ENCODE results near the gene SLC35C1.
A peak's percentile ranks its signal among the peaks of the same experiment; 100 is the strongest.

The SLC35C1 gene

DNA sequence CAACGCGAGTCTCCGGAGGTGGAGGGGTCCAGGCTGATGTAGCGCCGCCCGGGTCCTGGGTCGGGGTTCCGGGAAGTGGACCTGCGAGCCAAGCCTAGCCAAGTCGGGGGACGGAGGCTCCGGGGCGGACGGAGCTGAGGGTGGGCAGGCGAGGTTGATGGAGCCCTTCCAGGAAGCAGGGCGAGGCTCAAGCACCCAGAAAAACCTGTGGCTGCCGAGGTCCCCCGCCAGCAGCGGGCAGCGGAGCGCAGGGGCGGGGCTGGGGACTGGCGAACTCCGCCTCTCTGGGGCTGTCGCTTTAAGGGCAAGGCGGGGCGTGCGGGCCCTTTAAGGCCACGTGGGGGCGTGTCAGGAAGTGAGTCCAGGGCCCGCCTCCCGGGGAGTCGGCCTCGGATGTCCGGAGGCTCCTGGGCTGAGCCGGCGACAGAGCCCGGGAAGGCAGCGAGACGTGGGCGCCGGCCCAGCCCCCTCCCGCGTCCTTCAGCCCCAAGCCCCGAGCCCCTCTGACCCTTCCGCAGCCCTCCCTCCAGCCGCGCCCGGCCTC is at the start of gene SLC35C1:
SLC35C1 (plus strand) TSS at position 389 of the 544 bp plus-strand sequence. CDS start 653 bp downstream, outside the sequence.
- H3K27ac ChIP-seq, result peak within 1 kb of the TSS; percentile 57 to 94 (median 90)
- peak within 1 kb of the TSS; percentile 64 to 73 (median 68) for H3K4me3 ChIP-seq

DNA sequence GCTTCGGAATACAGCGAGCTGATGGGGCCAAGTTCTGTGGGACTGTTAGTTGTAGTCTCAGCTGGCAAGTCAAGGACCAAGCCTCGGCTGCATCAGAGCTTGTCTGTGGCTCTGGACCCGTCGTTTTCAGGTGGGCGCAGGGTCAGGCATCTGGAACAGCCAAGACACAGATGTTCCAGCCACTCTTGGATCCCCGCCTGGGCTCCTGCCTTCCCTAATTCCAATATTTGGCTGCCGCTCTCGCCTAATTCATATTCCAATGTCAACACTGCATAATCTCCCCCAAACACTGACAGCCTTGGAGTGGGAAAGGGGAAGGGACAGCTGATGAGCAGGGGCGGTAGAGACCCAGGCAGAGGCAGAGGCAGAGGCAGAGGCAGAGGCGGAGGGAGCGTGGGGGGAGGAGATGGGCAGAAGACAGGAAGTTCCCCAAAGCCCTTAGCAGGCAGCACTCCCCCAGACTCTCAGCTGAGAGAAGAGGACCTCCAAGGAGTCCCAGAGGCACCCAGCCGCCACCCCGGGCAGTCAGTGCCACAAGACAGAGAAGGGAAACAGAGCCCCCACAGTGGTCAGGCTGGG is 49.6 kb upstream of the SLC35C1 start:
- Histone ChIP-seq H3K4me3 (no peak overlapping the region), H3K27ac (peak overlapping the region in 1 of 21 experiments; percentile 63)

DNA sequence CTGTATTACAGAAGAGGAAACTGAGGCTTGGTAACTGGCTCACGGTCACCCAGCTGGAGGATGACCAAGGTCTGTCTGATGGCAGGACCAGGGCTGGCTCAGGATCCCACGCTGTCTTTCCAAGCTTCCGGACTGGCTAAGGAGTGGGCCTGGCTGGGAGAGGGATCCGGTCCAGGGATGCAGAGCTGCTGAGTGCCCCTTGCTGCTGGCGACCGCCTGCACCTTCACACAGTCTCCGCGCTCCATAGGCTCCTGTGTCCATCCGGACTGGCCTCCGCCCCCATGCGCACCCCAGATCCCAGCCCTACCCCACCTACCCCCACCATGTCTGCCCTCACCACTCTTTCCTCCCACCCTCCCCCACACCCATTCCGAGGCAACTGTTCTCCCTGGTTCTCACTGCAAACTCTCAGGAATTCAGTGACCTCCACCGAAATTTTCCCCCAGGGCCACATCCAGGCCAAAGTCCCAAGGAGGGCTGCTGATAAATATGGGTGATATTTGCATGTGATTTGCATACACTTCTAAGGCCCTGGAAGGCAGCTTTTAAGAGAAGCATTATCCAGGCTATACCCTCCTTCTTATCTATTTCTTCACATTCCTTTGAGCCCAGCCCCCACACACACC is 48.5 kb upstream of the SLC35C1 start:
- H3K4me3 ChIP-seq, result no peak overlapping the region
- no peak overlapping the region for H3K27ac ChIP-seq

DNA sequence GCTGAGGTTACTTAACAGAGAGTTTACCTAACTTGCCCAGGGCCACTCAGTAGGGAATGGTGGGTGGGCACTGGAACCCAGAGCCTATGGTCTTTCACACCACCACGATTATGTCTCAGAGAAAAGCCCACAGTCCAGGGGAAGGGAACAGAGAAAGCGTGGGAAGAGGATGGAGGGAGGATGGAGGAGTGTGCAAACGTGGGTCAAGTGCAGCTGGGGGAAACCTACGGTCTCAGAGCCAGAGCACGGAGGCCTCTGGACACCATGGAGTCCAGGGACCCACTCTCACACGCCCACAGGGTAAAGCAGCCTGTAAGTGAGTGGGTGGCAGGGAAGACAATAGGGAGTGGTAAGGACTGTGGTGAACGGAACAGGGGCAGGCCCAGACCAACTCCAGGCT is 47.3 kb upstream of the SLC35C1 start:
- H3K27ac ChIP-seq, result no peak overlapping the region
- no peak overlapping the region for H3K4me3 ChIP-seq

DNA sequence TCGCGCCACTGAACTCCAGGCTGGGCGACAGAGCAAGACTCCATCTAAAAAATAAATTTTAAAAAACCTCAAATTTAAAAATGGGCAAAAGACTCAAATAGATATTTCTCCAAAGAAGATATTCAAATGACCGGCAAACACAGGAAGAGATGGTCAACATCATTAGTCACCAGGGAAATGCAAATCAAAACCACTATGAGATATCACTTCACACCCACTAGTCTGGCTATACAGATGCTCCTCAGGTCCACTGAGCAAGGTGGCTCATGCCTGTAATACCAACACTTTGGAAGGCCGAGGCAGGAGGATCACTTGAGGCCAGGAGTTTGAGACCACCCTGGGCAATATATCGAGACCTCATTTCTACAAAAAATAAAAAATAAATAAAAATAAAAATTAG is 43.3 kb upstream of the SLC35C1 start:
- H3K27ac ChIP-seq, result no peak overlapping the region

DNA sequence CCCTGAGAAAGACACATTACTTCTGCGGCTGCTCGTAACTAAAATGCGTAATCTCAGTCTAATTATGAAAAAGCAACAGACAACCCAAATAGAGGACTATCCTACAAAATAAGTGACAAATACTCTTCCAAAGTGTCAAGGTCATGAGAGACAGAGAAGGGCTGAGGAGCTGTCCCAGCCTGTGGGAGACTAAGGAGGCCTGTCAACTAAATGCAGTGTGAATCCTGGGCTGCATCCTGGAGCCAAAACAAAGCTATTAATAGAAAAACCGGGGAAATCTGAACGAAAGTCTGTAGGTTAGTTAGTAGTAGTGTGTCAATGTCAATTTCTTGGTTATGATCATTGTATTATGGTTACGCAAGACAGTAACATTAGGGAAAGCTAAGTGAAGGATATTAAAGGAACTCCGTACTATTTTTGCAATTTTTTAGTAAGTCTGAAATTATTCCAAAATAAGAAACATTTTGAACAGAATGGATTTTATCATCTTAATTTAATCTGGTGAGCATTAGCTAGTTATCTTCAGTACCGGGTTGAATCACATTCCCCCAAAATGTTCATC is 39.8 kb upstream of the SLC35C1 start:
- no peak overlapping the region for H3K27ac ChIP-seq
- no peak overlapping the region for H3K4me3 ChIP-seq

More for the DNA sequence above, 43.3 kb upstream of the SLC35C1 start:
- H3K4me3 ChIP-seq, result no peak overlapping the region

DNA sequence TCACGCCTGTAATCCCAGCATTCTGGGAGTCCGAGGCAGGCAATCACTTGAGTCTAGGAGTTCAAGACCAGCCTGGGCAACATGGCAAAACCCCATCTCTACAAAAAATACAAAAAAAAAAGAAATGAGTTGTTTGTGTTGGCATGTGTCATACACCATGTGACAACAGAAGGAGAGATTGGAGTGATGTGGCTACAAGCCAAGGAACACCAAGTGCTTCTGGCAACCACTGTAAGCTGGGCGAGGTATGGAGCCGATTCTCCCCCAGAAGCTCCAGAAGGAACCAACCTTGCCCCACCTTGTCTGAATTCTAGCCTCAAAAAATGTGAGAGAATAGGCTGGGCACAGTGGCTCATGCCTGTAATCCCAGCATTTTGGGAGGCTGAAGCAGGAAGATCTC is 39.1 kb upstream of the SLC35C1 start:
- no peak overlapping the region for H3K27ac ChIP-seq
- no peak overlapping the region for H3K4me3 ChIP-seq

DNA sequence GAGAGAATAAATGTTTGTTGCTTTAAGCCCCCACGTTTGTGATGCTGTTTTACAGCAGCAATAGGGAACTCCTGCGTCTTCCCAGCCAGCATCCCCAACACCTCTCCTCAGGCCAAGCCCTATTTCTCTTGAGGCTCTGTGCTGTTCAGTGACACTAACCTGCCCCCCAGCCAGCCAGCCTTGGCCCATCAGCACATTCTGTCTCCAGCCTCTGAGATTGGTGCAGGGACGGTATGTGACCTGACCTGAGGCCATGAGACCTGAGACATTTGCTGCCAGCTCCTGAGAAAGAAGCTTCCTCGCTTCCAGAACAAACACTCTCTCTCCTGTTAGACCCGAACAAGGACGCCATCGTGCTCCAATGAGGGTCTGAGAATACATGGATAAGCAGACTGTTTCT is 38.5 kb upstream of the SLC35C1 start:
- Histone ChIP-seq H3K27ac (no peak overlapping the region), H3K4me3 (no peak overlapping the region)

DNA sequence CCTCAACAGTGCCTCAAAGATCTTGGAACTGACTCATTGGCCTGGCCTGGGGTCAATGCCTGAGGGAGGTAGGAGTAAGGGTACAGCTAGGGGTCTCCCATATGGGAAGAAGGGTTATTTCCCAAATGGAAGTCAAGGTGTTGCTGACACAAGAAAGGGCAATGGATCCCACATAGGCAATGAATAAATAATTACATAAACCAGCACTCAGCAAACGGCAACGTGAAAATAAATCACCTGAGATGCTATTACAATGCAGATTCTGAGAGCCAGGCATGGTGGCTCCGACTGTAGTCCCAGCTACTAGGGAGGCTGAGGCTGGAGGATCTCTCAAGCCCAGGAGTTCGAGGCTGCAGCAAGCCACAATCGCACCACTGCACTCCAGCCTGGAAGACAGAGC is 36.5 kb upstream of the SLC35C1 start:
- no peak overlapping the region for H3K27ac ChIP-seq
- no peak overlapping the region for H3K4me3 ChIP-seq

DNA sequence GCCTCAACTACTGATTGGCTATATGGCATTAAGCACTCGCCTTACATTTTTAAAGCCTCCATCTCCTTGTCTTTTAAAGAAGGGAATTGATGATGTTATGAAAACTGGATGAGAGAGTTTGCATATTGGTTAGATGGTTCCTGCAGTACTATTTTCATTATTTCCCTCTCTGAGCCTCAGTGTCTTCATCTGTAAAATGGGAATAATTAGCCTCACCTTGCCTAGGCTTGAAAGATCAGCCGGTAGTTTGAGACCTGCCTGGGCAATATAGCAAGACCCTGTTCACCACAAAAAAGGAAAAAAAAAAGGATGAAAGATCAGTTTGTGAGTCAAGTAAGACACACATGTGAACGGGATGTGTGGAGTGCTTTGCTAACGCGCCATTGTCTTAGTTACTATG is 35.0 kb upstream of the SLC35C1 start:
- Histone ChIP-seq H3K4me3 (no peak overlapping the region), H3K27ac (no peak overlapping the region)

DNA sequence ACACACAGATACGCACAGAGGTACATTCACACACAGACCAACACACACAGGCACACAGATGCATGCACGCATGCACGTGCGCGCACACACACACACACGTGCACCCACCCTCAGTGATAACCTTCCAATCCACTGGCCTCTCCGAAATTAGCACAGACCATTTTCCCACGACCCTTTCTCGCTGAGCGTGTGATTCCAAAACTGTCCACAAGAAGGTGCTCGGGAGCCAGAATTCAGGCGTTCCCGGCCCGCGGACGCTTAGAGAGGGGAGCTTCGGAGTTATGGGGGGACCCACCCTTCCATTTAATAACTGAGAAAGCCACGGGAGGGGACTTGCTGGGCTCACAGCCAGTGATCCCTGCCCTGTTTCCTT is 33.8 kb upstream of the SLC35C1 start:
- Histone ChIP-seq H3K4me3 (peak overlapping the region; percentile 28 to 43 (median 42)), H3K27ac (peak overlapping the region in 12 of 21 experiments; percentile 19 to 75 (median 52))

DNA sequence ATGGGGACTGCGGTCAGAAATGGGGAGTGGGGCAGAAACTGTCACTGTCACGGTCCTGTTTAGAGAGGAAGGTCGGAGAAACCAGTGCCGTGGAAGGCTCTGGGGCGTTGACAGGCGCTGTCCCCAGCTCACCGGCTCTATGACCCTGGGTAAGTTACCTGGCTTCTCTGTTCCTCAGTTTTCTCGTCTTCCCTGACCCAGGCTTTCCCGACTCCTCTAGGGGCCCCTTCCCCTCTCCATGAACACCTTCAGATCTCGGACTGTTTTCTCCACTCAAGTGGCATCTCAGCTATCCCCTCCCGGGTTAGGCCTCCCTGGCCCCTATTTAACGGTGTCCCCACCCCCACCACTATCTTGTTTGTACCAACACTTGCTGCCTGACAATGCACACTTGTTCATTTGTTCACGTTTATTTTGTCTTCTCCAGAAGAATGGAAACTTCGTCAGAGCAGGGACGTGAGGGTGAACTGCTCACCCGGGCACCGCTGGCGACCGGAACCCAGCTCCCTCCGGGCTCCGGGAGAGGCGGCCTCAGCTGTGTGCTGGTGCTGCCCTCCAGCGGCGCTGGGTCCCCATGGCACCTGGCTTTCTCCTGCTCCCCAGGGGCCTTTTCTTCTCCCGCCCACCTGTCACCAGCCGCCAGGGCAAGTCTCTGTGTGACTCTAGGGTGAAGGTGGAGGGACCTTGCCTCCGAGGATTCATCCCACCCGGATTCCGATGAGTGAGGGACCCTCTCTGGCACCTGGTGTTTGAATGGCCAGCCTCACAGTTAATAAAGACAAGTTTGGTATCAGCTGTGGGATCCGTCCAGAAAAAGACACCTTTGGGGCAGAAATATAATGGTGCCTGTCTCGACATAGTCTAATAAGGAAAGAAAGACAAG is 33.1 kb upstream of the SLC35C1 start:
- Histone ChIP-seq H3K4me3 (peak overlapping the region; percentile 28 to 43 (median 42)), H3K27ac (peak overlapping the region in 15 of 21 experiments; percentile 6 to 75 (median 49))

DNA sequence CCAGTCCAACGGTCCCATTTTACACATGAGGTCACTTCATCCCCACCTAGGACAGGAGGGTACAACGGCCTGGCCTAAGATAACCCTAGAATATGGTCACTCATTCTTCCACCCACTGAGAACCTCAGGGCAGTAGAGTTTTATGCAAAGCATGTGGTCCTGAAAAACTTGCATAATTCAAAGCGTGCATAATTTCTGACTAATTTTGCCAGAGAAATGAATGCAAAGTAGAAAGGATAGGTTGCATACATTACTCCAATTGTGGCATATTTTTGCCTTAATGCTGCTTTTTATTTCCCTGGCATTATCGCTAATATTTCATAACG is 32.5 kb upstream of the SLC35C1 start:
- H3K4me3 ChIP-seq, result no peak overlapping the region
- H3K27ac ChIP-seq, result peak overlapping the region in 2 of 21 experiments; percentile 49 to 56

DNA sequence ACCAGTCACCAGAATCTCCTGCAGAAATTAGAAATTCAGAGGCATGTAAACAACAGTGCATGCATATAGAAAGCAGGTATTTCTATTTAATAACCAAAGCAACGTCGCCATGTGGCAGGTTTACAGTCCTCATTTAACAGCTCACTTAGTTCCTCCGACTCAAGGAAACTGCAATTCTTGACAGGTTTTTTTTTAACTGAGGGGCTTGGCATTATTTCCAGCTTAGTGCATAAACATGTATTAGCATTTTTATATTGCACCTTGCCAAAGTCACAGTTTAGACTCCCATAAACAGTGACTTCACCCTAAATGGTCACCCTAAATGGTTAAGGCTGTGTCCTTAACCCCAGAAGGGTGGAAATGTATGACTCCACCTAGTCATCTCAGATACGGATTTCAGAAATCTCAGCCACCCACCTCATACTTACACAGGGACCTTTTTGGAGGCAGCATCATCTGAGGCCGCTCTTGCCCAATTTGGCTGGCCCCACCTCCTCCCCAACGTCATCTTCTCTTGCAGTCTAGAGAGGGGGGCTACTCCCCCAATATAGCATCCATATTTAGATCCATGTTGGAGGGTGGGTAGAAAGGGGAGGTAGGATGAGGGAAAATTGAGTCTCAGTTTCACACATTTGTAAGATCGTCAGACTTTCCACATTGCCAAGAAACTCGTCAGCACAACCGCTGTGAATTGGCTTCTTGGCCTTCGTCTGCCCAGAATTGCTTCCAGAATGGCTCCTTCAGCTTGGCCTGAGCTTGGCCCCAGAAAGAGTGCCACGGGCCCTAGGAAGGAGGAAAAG is 31.8 kb upstream of the SLC35C1 start:
- Histone ChIP-seq H3K4me3 (no peak overlapping the region), H3K27ac (peak overlapping the region in 2 of 21 experiments; percentile 25 to 49)

DNA sequence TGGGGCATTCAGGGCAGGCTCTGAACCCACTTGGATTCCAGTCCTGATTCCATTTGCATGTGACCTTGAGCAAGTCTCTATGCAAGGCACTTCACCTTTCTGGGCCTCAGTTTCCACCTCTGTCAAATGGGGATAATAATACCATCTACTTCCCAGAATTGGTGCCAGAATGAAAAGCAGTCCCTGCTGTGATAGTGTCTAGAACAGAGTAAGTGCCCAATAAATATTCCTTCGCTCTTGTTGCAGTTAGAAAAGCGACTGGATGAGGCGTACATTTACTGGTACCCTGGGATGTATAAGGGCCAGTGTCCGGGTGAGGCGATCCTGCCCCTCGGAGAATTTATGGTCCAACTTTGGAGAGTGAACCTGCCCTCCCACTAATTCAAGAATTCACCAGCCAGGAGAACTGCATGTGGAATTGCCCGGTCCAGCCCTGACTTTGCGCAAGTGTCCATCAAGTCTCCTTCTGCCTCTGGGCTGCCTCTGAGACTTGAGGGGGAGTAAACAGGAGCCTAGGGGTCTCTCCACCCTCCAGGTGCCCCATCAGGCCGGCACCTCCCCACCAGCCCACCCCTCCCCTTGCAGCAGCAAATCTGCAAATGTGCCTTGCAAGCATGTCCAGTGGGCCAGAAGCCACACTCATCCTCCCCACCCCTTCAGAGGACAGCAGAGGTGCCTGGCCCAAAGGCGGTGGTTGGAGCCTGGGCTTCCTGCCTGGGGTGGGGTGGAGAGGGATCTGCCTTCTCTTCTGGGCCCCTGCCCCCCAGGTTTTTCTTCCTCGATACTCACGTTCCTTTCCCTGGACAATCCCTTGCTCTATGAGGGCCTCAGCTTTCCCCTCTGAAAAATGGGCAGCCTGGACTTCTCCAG is 30.9 kb upstream of the SLC35C1 start:
- Histone ChIP-seq H3K4me3 (no peak overlapping the region), H3K27ac (peak overlapping the region in 2 of 21 experiments; percentile 25 to 49)

DNA sequence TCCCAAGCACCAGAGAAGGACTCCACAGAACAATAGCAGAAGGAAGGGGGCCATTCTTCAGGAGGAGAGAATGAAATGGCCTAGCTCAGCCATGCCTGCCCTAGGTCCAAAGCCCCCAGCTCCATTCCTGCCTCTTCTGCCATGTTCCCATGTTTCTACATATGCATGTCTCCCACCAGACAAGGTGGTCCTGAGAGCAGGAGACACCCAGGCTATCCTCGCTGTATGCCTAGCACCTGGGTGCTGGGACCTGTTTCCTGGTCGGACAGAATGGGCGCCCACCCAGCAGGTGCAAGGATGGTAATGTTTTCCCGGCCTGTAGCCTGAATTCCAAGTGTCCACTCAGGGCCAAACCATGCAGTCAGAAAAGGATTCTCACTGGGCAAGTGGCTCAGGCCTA is 30.2 kb upstream of the SLC35C1 start:
- H3K27ac ChIP-seq, result no peak overlapping the region
- no peak overlapping the region for H3K4me3 ChIP-seq

DNA sequence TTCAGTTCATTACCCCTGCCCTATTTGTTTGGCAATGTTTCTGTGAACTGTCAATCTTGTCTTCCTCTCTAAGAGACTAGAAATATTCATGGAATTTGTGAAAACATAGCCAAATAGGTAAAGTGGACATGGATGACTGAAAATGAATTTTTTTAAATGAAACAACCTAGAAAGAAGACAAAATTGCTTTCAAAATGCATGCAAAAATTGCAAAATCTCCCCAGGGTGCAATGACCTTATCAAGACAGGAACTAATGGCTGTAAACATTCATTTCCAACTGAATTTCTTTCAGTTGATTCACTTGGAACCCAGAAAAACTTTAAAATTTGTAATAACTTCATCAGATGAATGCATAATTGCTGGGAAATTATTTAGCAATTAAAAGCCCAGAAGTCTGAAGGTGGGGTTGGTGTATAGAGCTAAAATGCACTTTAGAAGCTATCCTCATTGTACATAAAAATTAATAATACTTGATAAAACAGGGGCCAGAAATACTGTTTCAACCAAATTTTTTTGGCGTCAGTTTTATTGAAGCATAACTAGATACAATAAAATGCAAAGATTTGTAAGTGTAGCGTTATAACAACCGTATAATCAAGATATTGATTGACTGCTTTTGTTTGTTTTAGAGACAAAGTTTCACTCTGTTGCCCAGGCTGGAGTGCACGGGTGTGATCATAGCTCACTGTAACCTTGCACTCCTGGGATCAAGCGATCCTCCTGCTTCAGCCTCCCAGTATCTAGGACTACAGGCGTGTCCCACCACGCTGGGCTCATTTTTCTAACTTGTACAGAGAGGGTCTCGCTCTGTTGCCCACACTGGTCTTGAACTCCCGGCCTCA is 27.6 kb upstream of the SLC35C1 start:
- Histone ChIP-seq H3K27ac (no peak overlapping the region), H3K4me3 (no peak overlapping the region)

DNA sequence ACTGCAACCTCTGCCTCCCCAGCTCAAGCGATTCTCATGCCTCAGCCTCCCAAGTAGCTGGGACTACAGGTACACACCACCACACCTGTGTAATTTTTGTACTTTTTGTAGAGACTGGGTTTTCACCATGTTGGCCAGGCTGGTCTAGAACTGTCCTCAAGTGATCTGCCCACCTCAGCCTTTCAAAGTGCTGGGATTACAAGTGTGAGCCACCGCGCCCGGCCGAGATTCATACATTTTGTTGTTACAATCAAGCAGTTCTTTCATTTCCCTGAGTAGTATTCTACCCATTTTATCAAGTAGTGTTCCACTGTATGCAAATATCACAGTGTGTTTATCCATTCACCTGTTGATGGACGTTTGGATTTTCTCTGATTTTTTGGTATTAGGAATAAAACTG is 26.6 kb upstream of the SLC35C1 start:
- Histone ChIP-seq H3K27ac (no peak overlapping the region), H3K4me3 (no peak overlapping the region)
